ENCODE data around the gene BNC1. TPM values are rescaled to one million over a fixed set of nuclear protein-coding genes. Genes with fewer than 3 reads are reported as not detected.

The BNC1 gene
- total and polyA plus RNA-seq, 2 experiments from 2014 or later: 4.1 to 7.5 TPM

- TF ChIP-seq EZH2phosphoT487 (IDR thresholded peaks at IDR 0.05; ENCODE audit: insufficient read depth, low read depth): no peak
- TF ChIP-seq EZH2 (IDR thresholded peaks at IDR 0.05; ENCODE audit: insufficient read depth, poor library complexity, severe bottlenecking): no peak
- Histone ChIP-seq H3K4me2 (ENCODE audit: unreplicated experiment) (peak overlapping the region; percentile 83), H3F3A (ENCODE audit: insufficient read depth) (peaks cover 47% of the 10 kb centered on the region), H3K36me3 (ENCODE audit: low read depth) (no peaks in the 10 kb centered on the region), H3K27me3 (replicated peaks; ENCODE audit: insufficient read depth) (no peaks in the 10 kb centered on the region), H3K9me3 (ENCODE audit: low read depth) (no peaks in the 10 kb centered on the region), H3K9ac (peak overlapping the region; percentile 85), H3K9me2 (ENCODE audit: insufficient read depth) (no peaks in the 10 kb centered on the region), H2AFZ (peak overlapping the region; percentile 83), H3K27ac (peak overlapping the region; percentile 27), H3K4me3 (peak overlapping the region; percentile 72), H3K79me2 (ENCODE audit: insufficient read depth) (peaks cover 49% of the 10 kb centered on the region), H3K4me1 (ENCODE audit: insufficient read depth) (peaks cover 34% of the 10 kb centered on the region), H4K20me1 (ENCODE audit: insufficient read depth) (no peaks in the 10 kb centered on the region)
- in situ Hi-C loops (cut with MboI): no loop called here
- peak; percentile 38 for DNase-seq
- WGBS, 2 experiments (ENCODE audit: low coverage in 1 of 2, low lambda C conversion rate in 2 of 2, missing lambda C conversion rate in 2 of 2): 0 to 1% methylated on average over 16 to 23 of the region's 25 CpGs
These were observed 77.9 kb downstream of the BNC1 start for GRCh38 chr15:83206526-83207008.

Other genes starting within 250 kb of the BNC1 start
- 112 and 121 TPM in 2 replicates for gene BTBD1, start 217.4 kb downstream of the BNC1 start, total RNA-seq (2014; rRNA removed; shearing (Covaris generic))
- gene BTBD1, start 217.4 kb downstream of the BNC1 start, polyA plus RNA-seq (2016; fragmentation: Nextera tagmentation; extraction: Ambion mirVana): 60.3 and 60.6 TPM in 2 replicates
- gene TM6SF1, start 177.0 kb downstream of the BNC1 start, total RNA-seq (2014; rRNA removed; shearing (Covaris generic)): not detected in 2 replicates
- gene TM6SF1, start 177.0 kb downstream of the BNC1 start, polyA plus RNA-seq (2016; fragmentation: Nextera tagmentation; extraction: Ambion mirVana): 0.14 TPM in 1 of 2 replicates, not detected in the other
- 8.6 and 25.0 TPM in 2 replicates for gene HDGFL3, start 76.8 kb downstream of the BNC1 start, total RNA-seq (2014; rRNA removed; shearing (Covaris generic))
- 16.2 and 20.7 TPM in 2 replicates for gene HDGFL3, start 76.8 kb downstream of the BNC1 start, polyA plus RNA-seq (2016; fragmentation: Nextera tagmentation; extraction: Ambion mirVana)
- not detected in 2 replicates for gene SH3GL3, start 162.7 kb upstream of the BNC1 start, total RNA-seq (2014; rRNA removed; shearing (Covaris generic))
- 0.27 and 0.28 TPM in 2 replicates for gene SH3GL3, start 162.7 kb upstream of the BNC1 start, polyA plus RNA-seq (2016; fragmentation: Nextera tagmentation; extraction: Ambion mirVana)